HL-60 (cell line): ENCODE data around the gene ATP8A2.
"Not testable (repeated sequence)": the region's sequence is repeated elsewhere in the genome, so short reads cannot be mapped to it uniquely, and the experiment has no call there.

Source experiments
- DNase-seq, 2 experiments: peaks; one replicate each; pipeline ENCODE4 v3.0.0-alpha.2; 2010 to 2020; ENCODE audit warnings: low read depth in 1 of 2, low spot score in 1 of 2
- H3K27ac ChIP-seq: fragments of 250-450 bp; sonication (Bioruptor Pico); replicated peaks from 2 replicates; pipeline ENCODE4 v1.5.1; 2020; ENCODE audit warnings: mild to moderate bottlenecking, moderate library complexity
- H3K27me3 ChIP-seq: fragments of 250-450 bp; sonication (Bioruptor Pico); 2 replicates; pipeline ENCODE4 v1.5.1; 2021; ENCODE audit warnings: mild to moderate bottlenecking, moderate library complexity; ENCODE audit not compliant: insufficient read depth, poor library complexity, severe bottlenecking
- H3K4me3 ChIP-seq: replicated peaks from 2 replicates; pipeline ENCODE4 v1.5.1; 2011; ENCODE audit warnings: mild to moderate bottlenecking, control low read depth, low read length; ENCODE audit not compliant: insufficient read depth
- CTCF ChIP-seq: IDR thresholded peaks from one replicate; pipeline ENCODE4 v1.5.1; 2011; ENCODE audit warnings: low read length, control low read depth, inconsistent platforms; ENCODE audit not compliant: insufficient read depth
- GABPA ChIP-seq: IDR thresholded peaks from 2 replicates; pipeline ENCODE4 v1.6.1; 2012; ENCODE audit warnings: low read depth
- POLR2AphosphoS5 ChIP-seq: IDR thresholded peaks from 2 replicates; pipeline ENCODE4 v1.6.1; 2012; ENCODE audit warnings: low read depth
- REST ChIP-seq: IDR thresholded peaks from 2 replicates; pipeline ENCODE4 v1.6.1; 2012; ENCODE audit warnings: low read depth; ENCODE audit not compliant: insufficient replicate concordance
- SPI1 ChIP-seq: IDR thresholded peaks from 2 replicates; pipeline ENCODE4 v1.6.1; 2012; ENCODE audit warnings: low read depth, mild to moderate bottlenecking, borderline replicate concordance

The ATP8A2 gene

GRCh38 chr13:26067601-26068000 is 695.8 kb downstream of the ATP8A2 start:
- DNase-seq, result no peak
- no peak overlapping the region for H3K27ac ChIP-seq

GRCh38 chr13:26068372-26068771 is 696.6 kb downstream of the ATP8A2 start:
- H3K27ac ChIP-seq, DNase-seq, H3K27me3 ChIP-seq, H3K4me3 ChIP-seq: not testable (repeated sequence)

More at GRCh38 chr13:26067601-26068000, 695.8 kb downstream of the ATP8A2 start:
- Histone ChIP-seq H3K4me3 (no peak overlapping the region), H3K27me3 (peaks cover 3% of the 10 kb centered on the region)
- TF ChIP-seq REST (no peak), POLR2AphosphoS5 (no peak), SPI1 (no peak), GABPA (no peak), CTCF (no peak)

- not testable (repeated sequence) for H3K27ac ChIP-seq, H3K27me3 ChIP-seq, H3K4me3 ChIP-seq, DNase-seq
These were observed 697.9 kb downstream of the ATP8A2 start for GRCh38 chr13:26069642-26070041.

GRCh38 chr13:26071691-26072090 is 699.9 kb downstream of the ATP8A2 start:
- TF ChIP-seq CTCF, result no peak
- TF ChIP-seq GABPA, result no peak
- TF ChIP-seq SPI1, result no peak
- no peak for TF ChIP-seq POLR2AphosphoS5
- no peak for TF ChIP-seq REST
- no peak for DNase-seq
- peaks cover 16% of the 10 kb centered on the region for H3K27me3 ChIP-seq
- no peak overlapping the region for H3K27ac ChIP-seq
- no peak overlapping the region for H3K4me3 ChIP-seq

GRCh38 chr13:26072335-26072734 is 700.6 kb downstream of the ATP8A2 start:
- H3K4me3 ChIP-seq, H3K27ac ChIP-seq, DNase-seq: not testable (repeated sequence)
- H3K27me3 ChIP-seq, result peaks cover 16% of the 10 kb centered on the region
